ENCODE results near the gene SMYD4.
"Not testable (repeated sequence)": the region's sequence is repeated elsewhere in the genome, so short reads cannot be mapped to it uniquely, and the experiment has no call there.

Gene SMYD4

GRCh38 chr17:1759529-1759928 lies 70.2 kb downstream of the SMYD4 start:
- no peak for DNase-seq (ENCODE audit: low read depth in 1 of 2, low spot score in 1 of 2)

- DNase-seq (ENCODE audit: low read depth in 1 of 2, low spot score in 1 of 2) = no peak
Measured at GRCh38 chr17:1758807-1759206, 70.9 kb downstream of the SMYD4 start.

DNA sequence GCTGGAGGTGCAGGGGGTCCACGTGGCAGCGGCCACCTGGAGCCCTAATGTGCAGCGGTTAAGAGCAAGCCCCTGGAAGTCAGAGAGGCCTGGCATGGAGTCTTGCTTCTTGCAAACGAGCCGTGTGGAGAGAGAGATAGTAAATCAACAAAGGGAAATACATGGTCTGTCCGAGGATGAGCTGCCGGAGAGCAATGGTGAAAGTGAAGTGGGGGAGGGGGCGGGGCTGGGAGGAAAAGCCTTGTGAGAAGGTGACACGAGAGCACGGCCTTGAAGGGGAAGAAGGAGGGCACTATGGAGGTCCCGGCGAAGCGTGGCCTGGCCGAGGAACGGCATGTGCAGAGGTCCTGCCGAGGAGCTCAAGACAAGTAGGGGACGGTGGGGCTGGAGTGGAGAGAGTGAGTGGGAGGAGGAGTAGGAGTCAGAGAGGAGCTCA lies 73.9 kb downstream of the SMYD4 start:
- DNase-seq (ENCODE audit: low read depth in 1 of 2, low spot score in 1 of 2) = no peak

GRCh38 chr17:1755252-1755826 lies 74.4 kb downstream of the SMYD4 start:
- DNase-seq (ENCODE audit: low read depth in 1 of 2, low spot score in 1 of 2) = no peak

DNA sequence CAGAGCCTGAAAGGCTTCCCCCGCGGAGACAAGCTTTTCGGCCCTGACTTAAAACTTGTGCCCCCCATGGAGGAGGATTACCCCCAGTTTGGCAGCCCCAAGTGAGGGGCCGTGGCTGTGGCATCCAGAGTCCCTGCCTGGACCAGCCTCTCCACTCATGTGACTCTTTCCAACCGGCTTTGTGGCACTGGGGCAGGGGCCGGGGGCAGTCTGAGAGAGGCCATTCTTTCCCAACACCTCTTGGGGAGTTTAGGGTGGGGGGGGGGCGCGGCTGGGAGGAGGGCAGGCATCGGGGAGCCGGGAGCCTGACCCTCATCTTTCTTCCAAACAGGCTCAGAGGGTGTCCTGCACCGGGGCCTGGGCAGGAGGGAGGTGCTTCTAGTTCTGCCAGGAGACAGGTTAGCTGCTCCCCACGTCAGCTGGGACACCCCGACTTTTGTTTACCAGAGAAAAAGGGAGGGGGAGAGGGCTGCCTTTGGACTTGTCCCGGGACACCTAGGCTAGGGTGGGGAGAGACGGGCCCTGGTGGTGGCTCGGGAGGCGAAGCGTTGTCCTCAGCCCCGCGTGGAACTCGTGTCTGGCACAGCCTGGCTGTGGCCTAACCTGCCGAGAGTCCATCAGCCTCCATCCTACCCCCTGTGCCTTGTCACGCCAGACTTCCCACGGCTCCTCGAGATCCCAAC lies 75.1 kb downstream of the SMYD4 start:
- no peak for DNase-seq (ENCODE audit: low read depth in 1 of 2, low spot score in 1 of 2)

DNA sequence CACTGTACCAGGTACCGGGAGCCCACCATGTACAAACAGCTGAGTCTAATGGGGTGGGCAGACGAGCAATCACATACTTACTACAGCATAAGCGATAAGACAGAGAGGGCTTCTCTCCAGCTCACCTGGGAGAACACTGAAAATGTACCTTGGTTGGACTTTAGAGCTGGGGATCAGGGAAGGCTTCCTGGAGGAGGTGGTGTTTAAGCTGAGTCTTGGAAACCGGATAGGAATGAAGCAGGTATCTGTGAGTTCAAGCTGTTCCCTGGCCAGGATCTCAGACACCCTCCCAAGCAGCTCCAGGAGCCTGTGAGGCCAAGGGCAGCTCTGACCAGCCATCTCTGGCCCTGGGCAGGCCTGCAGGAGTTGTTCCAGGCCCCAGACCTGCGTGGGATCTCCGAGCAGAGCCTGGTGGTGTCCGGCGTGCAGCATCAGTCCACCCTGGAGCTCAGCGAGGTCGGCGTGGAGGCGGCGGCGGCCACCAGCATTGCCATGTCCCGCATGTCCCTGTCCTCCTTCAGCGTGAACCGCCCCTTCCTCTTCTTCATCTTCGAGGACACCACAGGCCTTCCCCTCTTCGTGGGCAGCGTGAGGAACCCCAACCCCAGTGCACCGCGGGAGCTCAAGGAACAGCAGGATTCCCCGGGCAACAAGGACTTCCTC lies 75.8 kb downstream of the SMYD4 start:
- DNase-seq (ENCODE audit: low read depth in 1 of 2, low spot score in 1 of 2) = no peak

DNA sequence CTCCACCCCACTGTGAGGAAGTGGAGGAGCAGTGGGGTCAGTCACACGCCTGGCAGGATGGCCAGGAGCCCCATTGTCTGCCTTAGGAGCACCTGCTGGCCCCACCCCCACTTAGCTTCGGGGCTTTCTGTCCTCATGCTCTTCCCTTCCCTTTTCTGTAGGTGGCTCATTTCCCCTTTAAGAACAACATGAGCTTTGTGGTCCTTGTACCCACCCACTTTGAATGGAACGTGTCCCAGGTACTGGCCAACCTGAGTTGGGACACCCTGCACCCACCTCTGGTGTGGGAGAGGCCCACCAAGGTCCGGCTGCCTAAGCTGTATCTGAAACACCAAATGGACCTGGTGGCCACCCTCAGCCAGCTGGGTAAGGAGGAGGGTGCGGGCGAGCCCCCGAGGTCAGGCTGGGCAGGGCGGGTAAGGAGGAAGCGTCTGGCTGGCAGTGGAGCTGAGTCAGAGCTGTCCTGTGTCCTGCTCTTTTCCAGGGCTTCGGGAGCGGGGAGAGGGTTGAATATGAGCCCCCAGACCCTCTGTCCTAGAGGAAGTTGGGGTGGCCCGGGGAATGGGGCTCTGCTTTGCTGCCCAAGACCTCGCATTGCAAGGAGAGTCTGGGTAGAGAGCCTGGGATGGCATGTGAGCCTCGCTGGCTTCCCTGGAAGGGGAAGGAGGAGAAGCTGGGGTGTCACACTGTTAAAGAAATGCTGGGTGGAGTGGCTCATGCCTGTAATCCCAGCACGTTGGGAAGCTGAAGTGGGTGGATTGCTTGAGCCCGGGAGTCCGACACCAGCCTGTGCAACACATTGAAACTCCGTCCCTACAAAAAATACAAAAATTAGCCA lies 77.1 kb downstream of the SMYD4 start:
- DNase-seq (ENCODE audit: low read depth in 1 of 2, low spot score in 1 of 2) = no peak

DNA sequence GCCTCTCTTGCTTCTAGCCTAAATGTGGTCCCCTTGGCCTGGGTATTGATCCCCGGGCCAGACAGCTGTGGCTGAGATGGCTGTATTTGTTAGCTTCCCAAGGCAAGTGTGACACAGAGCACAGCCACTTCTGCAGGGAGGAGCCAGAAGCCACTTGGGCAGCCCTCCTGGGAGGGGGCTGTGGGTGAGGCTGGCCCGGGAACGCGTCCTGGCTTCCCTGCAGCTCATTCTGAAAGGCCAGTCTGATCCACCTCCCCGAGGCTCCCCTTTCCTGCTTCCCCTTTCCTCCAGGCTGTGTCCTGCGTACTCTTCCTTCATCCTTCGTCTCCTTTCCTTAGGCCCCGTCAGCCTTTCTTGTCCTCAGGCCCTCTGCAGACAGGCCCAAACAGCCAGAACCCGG lies 79.1 kb downstream of the SMYD4 start:
- no peak for DNase-seq (ENCODE audit: low read depth in 1 of 2, low spot score in 1 of 2)

- no peak for DNase-seq (ENCODE audit: low read depth in 1 of 2, low spot score in 1 of 2)
Measured at GRCh38 chr17:1746975-1747543, 82.6 kb downstream of the SMYD4 start.

- DNase-seq (ENCODE audit: low read depth in 1 of 2, low spot score in 1 of 2) = no peak
Measured at GRCh38 chr17:1745513-1746020, 84.1 kb downstream of the SMYD4 start.

- DNase-seq (ENCODE audit: low read depth in 1 of 2, low spot score in 1 of 2) = no peak
Measured at GRCh38 chr17:1744551-1745512, 84.9 kb downstream of the SMYD4 start.

GRCh38 chr17:1743088-1743439 lies 86.6 kb downstream of the SMYD4 start:
- no peak for DNase-seq (ENCODE audit: low read depth in 1 of 2, low spot score in 1 of 2)

DNA sequence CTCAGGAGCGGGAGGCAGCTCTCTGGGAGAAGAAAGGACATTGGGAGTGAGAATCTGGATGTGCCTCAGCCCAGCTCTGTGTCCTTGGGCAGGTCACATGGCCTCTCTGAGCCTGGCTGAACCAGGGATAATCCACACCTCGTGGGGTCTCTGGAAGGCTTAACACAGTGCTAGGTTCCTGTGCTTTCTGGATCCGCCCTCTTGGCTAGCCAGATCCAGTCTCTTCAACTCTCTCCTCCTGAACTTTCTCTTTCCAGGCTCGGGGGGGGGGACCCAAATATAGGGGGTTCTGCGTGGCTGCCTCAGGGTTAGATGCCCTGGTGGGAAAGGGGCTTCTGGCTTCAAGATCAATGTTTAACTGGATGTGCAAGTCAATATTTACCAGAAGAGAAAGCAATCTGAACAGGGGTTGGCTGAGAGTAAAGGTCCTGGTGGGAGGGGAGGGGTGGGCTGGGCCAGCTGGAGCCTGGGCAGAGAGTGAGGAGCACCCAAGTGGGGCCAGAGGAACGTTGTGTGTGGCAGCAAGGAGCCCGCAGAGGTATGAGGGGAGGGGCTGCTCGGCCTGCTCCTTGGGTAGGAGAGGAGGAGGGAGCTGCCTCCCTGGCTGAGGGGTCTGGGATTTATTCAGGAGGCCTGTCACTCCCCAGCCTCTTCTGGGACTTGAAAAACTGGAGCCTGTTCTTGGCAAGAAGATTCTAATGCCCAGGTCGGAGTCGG lies 87.2 kb downstream of the SMYD4 start, which contains the start of gene SERPINF2:
Gene SERPINF2 (plus strand): TSS at position 501 of the 717 bp plus-strand sequence. CDS start 2,125 bp downstream, outside the sequence.
- DNase-seq (ENCODE audit: low read depth in 1 of 2, low spot score in 1 of 2) = no peak

GRCh38 chr17:1741899-1742298 lies 87.8 kb downstream of the SMYD4 start:
- DNase-seq (ENCODE audit: low read depth in 1 of 2, low spot score in 1 of 2) = not testable (repeated sequence)

GRCh38 chr17:1737531-1738291 lies 92.0 kb downstream of the SMYD4 start:
- no peak for DNase-seq (ENCODE audit: low read depth in 1 of 2, low spot score in 1 of 2)

GRCh38 chr17:1736348-1737281 lies 93.1 kb downstream of the SMYD4 start:
- DNase-seq (ENCODE audit: low read depth in 1 of 2, low spot score in 1 of 2) = peak in 1 of 2 donors; percentile 39

DNA sequence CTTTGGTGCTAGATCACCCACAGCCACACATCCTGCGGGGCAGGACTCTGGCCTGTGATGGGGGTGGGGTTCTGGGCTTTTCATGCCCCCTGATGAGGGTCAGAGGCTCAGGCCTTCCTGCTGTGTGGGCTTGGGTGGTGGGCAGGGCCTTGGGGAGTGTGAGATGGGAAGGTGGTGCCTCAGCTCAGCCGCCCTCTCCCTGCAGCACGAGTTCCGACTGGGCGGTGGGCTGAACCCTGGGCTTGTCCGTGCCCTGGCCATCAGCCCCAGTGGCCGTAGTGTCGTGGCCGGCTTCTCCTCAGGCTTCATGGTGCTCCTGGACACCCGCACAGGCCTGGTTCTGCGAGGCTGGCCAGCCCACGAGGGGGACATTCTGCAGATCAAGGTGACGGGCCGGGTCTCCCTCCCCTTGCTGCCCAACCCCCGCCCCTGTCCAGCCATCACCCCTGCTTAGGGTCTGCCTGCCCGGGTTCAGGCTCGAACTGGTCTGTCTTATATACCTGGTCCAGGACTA lies 93.8 kb downstream of the SMYD4 start:
- DNase-seq (ENCODE audit: low read depth in 1 of 2, low spot score in 1 of 2) = no peak
